Lung (tissue), 16 donors: ENCODE measurements around the gene GLB1L2. TPM values are rescaled to one million over a fixed set of nuclear protein-coding genes. Genes with fewer than 3 reads are reported as not detected.
A peak's percentile ranks its signal among the peaks of the same experiment; 100 is the strongest.

Experiments used
- ATAC-seq: fragments of 200-7000 bp; cut with Tn5 transposase; one replicate; pipeline ENCODE4 v1.9.1; 2020; ENCODE audit warnings: moderate number of reproducible peaks; ENCODE audit not compliant: insufficient read depth, low FRiP score
- DNase-seq, 3 donors: peaks; one replicate each; pipeline ENCODE4 v3.0.0-alpha.2; 2013 to 2017
- H3K27ac ChIP-seq, 2 donors: one replicate each; pipeline ENCODE4 v1.5.1; 2013; ENCODE audit warnings: mild to moderate bottlenecking in 2 of 2, moderate library complexity in 2 of 2, control low read depth in 1 of 2, inconsistent platforms in 1 of 2, low read depth in 1 of 2, low read length in 1 of 2
- H3K27me3 ChIP-seq, 3 donors: one replicate each; pipeline ENCODE4 v1.5.1; 2013; ENCODE audit warnings: low read length in 2 of 3; ENCODE audit not compliant: control insufficient read depth in 3 of 3, insufficient read depth in 3 of 3
- H3K36me3 ChIP-seq, 4 donors: one replicate each; pipeline ENCODE4 v1.5.1; 2013; ENCODE audit warnings: low read length in 4 of 4, mild to moderate bottlenecking in 1 of 4, moderate library complexity in 1 of 4; ENCODE audit not compliant: control insufficient read depth in 4 of 4, insufficient read depth in 4 of 4
- H3K4me1 ChIP-seq, 5 donors: one replicate each; pipeline ENCODE4 v1.5.1; 2013; ENCODE audit warnings: low read length in 5 of 5, mild to moderate bottlenecking in 2 of 5, moderate library complexity in 1 of 5; ENCODE audit not compliant: control insufficient read depth in 5 of 5, insufficient read depth in 5 of 5
- H3K4me3 ChIP-seq: one replicate; pipeline ENCODE4 v1.5.1; 2013; ENCODE audit warnings: mild to moderate bottlenecking, control low read depth, moderate library complexity
- H3K9ac ChIP-seq, 2 donors: one replicate each; pipeline ENCODE4 v1.5.1; 2013; ENCODE audit warnings: low read length in 2 of 2, control low read depth in 1 of 2; ENCODE audit not compliant: insufficient read depth in 1 of 2
- H3K9me3 ChIP-seq, 4 donors: one replicate each; pipeline ENCODE4 v1.5.1; 2013; ENCODE audit warnings: low read length in 3 of 4, mild to moderate bottlenecking in 1 of 4, moderate library complexity in 1 of 4; ENCODE audit not compliant: control insufficient read depth in 4 of 4, insufficient read depth in 3 of 4
- WGBS, 2 donors: extraction: QIAGEN DNeasy Blood & Tissue Kit; methylation state at CpG; one replicate each; pipeline ENCODE4 v1.1.7; 2013; 5-methylcytosine and 5-hydroxymethylcytosine counted together
- long read RNA-seq, 5 donors: transcript quantifications; one replicate each; lab custom pipeline, GENCODE V29; 2026
- polyA plus RNA-seq, 2 donors: library from polyadenylated mRNA; stranded (reverse); fragments of 200-250 nt; gene quantifications; one replicate each; pipeline ENCODE4 v1.2.1, GENCODE V29; 2013
- total RNA-seq, 2 donors: library from RNA; depleted of rRNA in 1 of 2; stranded (reverse); fragments of >200 nt in 1 of 2; gene quantifications; one replicate each; pipeline ENCODE4 v1.2.1, GENCODE V29; 2014 to 2021
- TF ChIP-seq, protein P1 (sequence below): IDR thresholded peaks from 2 replicates; pipeline ENCODE4 v1.5.1; 2012; ENCODE audit warnings: mild to moderate bottlenecking; ENCODE audit errors: control extremely low read depth, extremely low read depth
- donor health status: control.
- donor health status: control.
- donor health status: Bipolar disorder and iron deficiency.
- donor health status: healthy.
- donor health status: DM: yes; HTN: yes; CAD: no.

GLB1L2 gene, protein sequence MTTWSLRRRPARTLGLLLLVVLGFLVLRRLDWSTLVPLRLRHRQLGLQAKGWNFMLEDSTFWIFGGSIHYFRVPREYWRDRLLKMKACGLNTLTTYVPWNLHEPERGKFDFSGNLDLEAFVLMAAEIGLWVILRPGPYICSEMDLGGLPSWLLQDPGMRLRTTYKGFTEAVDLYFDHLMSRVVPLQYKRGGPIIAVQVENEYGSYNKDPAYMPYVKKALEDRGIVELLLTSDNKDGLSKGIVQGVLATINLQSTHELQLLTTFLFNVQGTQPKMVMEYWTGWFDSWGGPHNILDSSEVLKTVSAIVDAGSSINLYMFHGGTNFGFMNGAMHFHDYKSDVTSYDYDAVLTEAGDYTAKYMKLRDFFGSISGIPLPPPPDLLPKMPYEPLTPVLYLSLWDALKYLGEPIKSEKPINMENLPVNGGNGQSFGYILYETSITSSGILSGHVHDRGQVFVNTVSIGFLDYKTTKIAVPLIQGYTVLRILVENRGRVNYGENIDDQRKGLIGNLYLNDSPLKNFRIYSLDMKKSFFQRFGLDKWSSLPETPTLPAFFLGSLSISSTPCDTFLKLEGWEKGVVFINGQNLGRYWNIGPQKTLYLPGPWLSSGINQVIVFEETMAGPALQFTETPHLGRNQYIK
- total RNA-seq (10 to 100 TPM in 1 of 2 donors, 1 to 10 TPM in 1; 7.3 to 13.6 TPM), polyA plus RNA-seq (10 to 100 TPM in 1 of 2 donors, 1 to 10 TPM in 1; 7.1 to 11.4 TPM)
- long read RNA-seq, donor 1: 0 reads
- long read RNA-seq, donor 2, partial matches to known transcripts: 0 of 1 reads
- long read RNA-seq, donor 2, other reads (novel, unspliced or antisense): 0 of 1 reads
- long read RNA-seq, donor 3: 0 reads
- long read RNA-seq, donor 4: 0 reads
- long read RNA-seq, donor 5, partial matches to known transcripts: 0 of 2 reads
- long read RNA-seq, donor 5, other reads (novel, unspliced or antisense): 0 of 2 reads

DNA sequence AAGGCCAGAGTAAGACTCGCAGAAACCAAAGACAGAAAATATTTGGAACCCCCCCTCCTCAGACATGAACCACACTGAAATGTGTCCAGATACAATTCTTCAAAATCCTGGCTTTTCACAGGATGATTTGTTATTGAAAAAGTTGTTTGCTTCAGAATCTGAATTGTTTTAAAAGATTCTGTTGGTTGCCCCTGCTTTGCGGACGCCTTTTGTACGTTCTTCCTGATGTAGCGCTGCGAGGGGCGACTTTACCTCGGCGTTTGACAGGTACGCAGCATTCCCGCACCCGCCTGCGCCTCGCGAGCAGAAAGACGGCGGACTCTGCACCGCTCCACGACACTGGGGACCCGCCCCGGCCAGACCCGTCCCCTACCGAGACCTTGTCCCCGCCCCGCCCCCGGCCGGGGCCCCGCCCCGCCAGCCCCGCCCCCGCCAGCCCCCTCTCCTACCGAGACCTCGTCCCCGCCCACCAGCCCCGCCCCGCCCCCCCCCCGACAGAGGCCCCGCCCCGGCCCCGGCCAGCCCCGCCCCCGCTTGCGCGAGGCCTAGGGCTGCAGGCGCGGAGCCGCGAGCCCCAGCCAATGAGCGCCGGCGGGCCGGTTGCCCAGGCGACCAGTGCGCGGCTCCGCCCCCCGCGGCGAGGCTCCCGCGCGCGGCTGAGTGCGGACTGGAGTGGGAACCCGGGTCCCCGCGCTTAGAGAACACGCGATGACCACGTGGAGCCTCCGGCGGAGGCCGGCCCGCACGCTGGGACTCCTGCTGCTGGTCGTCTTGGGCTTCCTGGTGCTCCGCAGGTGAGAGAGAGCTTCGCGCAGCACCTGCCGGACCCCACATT, at the start of gene GLB1L2:
GLB1L2 (plus strand) TSS at position 635 of the 835 bp plus-strand sequence; CDS start at position 709, 74 bp downstream.
- Histone ChIP-seq H3K9ac (no peak within 1 kb of the TSS), H3K27ac (no peak within 1 kb of the TSS), H3K4me1 (peaks cover 0 to 7% (median 3%) of the 10 kb centered on the region in 5 donors), H3K9me3 (no peaks in the 10 kb centered on the region), H3K36me3 (no peaks in the 10 kb centered on the region), H3K4me3 (peak within 1 kb of the TSS; percentile 46), H3K27me3 (peaks cover 0 to 33% (median 26%) of the 10 kb centered on the region in 3 donors)
- TF ChIP-seq, protein P1, sequence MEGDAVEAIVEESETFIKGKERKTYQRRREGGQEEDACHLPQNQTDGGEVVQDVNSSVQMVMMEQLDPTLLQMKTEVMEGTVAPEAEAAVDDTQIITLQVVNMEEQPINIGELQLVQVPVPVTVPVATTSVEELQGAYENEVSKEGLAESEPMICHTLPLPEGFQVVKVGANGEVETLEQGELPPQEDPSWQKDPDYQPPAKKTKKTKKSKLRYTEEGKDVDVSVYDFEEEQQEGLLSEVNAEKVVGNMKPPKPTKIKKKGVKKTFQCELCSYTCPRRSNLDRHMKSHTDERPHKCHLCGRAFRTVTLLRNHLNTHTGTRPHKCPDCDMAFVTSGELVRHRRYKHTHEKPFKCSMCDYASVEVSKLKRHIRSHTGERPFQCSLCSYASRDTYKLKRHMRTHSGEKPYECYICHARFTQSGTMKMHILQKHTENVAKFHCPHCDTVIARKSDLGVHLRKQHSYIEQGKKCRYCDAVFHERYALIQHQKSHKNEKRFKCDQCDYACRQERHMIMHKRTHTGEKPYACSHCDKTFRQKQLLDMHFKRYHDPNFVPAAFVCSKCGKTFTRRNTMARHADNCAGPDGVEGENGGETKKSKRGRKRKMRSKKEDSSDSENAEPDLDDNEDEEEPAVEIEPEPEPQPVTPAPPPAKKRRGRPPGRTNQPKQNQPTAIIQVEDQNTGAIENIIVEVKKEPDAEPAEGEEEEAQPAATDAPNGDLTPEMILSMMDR: no peak
- WGBS, 2 donors: 2% methylated on average over 52 to 77 of the region's 80 CpGs
- peak; percentile 44 to 76 (median 69) for DNase-seq
- ATAC-seq: peak; percentile 95

DNA sequence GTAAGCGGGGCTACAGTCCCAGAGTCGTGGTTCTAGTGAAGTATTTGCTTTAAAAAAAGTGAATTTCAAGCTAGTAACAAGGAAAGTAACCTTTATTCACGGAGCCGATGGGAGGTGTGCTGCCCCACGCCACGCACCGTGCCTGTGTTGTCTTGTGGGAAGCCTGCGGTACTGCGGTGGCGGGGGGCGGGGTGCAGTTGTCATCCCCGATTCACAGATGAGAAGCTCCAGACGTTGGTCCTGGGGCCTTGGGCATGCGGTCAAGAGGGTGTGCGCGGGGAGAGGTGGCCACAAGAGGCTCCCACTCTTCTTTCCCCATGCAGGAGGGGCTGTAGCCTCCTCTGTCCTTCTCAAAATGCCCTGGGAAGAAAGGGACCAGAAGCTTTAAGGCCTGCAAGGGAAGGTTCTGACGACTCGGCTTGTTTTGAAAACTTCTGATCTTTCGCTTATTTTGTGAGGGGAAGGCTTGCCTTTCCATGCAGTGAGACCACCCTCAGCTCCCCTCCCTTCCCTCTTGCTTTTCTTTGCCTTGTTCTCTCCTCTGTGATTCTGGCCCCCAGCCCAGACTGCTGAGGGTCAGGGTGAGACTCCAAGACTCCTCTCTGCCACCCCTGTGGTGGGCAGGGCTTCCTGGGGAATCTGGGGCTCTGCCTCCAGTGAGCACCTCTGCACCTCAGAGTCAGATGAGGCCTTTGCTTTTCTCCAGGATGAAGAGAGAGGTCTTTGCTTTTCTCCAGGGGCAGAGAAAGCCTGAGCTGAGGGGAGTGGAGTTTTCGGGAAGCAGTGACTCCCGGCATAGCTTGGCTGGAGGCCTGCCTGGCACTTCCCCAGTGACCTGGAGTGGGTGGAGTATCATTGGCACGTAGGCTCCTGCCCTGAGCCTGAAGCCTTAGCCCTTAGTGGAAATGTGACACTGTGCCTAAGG, 49.4 kb upstream of the GLB1L2 start:
- Histone ChIP-seq H3K27ac (no peak overlapping the region), H3K4me3 (no peak overlapping the region), H3K27me3 (peaks cover 0 to 31% (median 22%) of the 10 kb centered on the region in 3 donors), H3K9ac (no peak overlapping the region), H3K4me1 (peaks cover 0 to 2% (median 0%) of the 10 kb centered on the region in 5 donors), H3K9me3 (peaks cover 0 to 6% (median 4%) of the 10 kb centered on the region in 4 donors), H3K36me3 (no peaks in the 10 kb centered on the region)
- TF ChIP-seq, protein P1: no peak
- ATAC-seq (peak; percentile 47), DNase-seq (no peak)
- 85 to 86% methylated on average over 22 of the region's 22 CpGs for WGBS, 2 donors
